ENCODE data around the gene SLC2A14.
"Not testable (repeated sequence)": the region's sequence is repeated elsewhere in the genome, so short reads cannot be mapped to it uniquely, and the experiment has no call there.

Gene SLC2A14

GRCh38 chr12:7832059-7832696, 40.5 kb downstream of the SLC2A14 start:
- no peak for DNase-seq

- not testable (repeated sequence) for DNase-seq
These were observed 43.0 kb downstream of the SLC2A14 start for GRCh38 chr12:7829737-7830136.

- not testable (repeated sequence) for DNase-seq
These were observed 47.0 kb downstream of the SLC2A14 start for GRCh38 chr12:7825754-7826153.

- DNase-seq, result no peak
These were observed 65.7 kb downstream of the SLC2A14 start for GRCh38 chr12:7806863-7807487.

- not testable (repeated sequence) for DNase-seq
These were observed 66.4 kb downstream of the SLC2A14 start for GRCh38 chr12:7806319-7806718.

GRCh38 chr12:7801460-7801859, 71.3 kb downstream of the SLC2A14 start:
- no peak for DNase-seq

GRCh38 chr12:7798750-7799308, 73.9 kb downstream of the SLC2A14 start:
- not testable (repeated sequence) for DNase-seq

GRCh38 chr12:7797698-7798398, 74.9 kb downstream of the SLC2A14 start:
- no peak for DNase-seq

- DNase-seq, result not testable (repeated sequence)
These were observed 75.4 kb downstream of the SLC2A14 start for GRCh38 chr12:7797269-7797668.

- DNase-seq, result no peak
These were observed 79.5 kb downstream of the SLC2A14 start for GRCh38 chr12:7793211-7793610.

- not testable (repeated sequence) for DNase-seq
These were observed 83.7 kb downstream of the SLC2A14 start, which contains the start of gene NANOG for GRCh38 chr12:7788884-7789528. NANOG (plus strand) TSS chr12:7789402; CDS start chr12:7789615, 213 bp downstream.

GRCh38 chr12:7788294-7788660, 84.4 kb downstream of the SLC2A14 start:
- no peak for DNase-seq

- no peak for DNase-seq
These were observed 85.0 kb downstream of the SLC2A14 start for GRCh38 chr12:7787574-7788293.

- DNase-seq, result no peak
These were observed 88.0 kb downstream of the SLC2A14 start for GRCh38 chr12:7784701-7785100.

GRCh38 chr12:7783433-7783832, 89.3 kb downstream of the SLC2A14 start:
- DNase-seq, result not testable (repeated sequence)

GRCh38 chr12:7782055-7782454, 90.7 kb downstream of the SLC2A14 start:
- no peak for DNase-seq

GRCh38 chr12:7781274-7781673, 91.4 kb downstream of the SLC2A14 start:
- no peak for DNase-seq

GRCh38 chr12:7769999-7770398, 102.7 kb downstream of the SLC2A14 start:
- DNase-seq, result no peak

Measured in NCI-H1092 (cell line).